GM18858 (cell line): ENCODE data around the gene TLK1.
"Not testable (repeated sequence)": the region's sequence is repeated elsewhere in the genome, so short reads cannot be mapped to it uniquely, and the experiment has no call there.

Experiments used
- ATAC-seq: cut with Tn5 transposase; IDR thresholded peaks from one replicate; pipeline ENCODE4 v1.9.1; 2021; ENCODE audit not compliant: unreplicated experiment

The TLK1 gene

DNA sequence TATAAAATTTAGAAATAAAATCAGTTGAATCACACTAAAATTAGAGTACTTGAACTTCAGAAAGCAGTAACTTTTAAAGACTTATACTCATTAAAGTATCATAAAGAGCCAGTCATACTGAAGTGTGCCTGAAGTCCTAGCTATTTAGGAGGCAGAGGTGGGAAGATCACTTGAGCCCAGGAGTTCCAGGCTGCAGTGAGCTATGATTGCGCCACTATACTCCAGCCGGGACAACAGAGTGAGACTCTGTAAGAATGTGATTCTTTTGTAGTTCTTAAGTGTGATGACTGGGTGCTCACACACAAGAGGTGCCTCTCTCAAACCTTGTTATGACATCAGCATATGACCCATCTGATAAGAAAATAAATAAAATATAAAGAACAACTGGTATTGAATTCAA is 14.6 kb downstream of the TLK1 start:
- no peak for ATAC-seq

DNA sequence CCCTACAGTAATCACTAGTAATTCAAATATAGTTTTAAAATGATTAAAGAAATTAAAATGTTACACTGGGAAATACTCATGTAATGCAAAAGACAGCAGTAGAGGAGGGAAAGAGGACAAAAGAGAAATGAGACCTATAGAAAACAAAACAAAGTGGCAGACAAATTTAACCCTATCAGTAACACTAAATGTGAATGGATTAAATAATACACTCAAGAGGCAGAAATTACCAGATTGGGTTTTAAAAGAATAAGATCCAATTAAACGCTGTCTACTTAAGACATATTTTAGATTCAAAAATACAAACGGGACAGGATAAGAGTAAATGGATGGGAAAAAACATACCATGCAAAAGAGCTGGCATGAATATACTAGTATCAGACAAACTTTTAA is 17.0 kb downstream of the TLK1 start:
- ATAC-seq = no peak

DNA sequence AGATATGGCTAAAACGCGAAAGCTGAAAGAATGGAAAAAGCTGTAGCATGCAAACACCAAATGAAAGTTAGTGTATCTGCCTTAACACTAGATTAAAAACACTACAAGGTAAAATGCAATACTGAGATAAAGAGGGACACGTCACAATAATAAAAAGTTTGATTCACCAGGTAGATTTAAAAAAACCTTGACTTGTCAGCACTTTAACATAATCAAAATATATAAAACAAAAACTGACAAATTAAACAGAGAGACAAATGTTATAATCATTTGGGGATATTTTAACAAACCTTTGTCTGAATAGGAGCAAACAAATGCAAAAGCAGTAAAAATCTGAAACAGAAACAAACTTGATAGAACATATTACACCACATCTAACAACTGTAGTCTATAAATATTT is 18.3 kb downstream of the TLK1 start:
- no peak for ATAC-seq

DNA sequence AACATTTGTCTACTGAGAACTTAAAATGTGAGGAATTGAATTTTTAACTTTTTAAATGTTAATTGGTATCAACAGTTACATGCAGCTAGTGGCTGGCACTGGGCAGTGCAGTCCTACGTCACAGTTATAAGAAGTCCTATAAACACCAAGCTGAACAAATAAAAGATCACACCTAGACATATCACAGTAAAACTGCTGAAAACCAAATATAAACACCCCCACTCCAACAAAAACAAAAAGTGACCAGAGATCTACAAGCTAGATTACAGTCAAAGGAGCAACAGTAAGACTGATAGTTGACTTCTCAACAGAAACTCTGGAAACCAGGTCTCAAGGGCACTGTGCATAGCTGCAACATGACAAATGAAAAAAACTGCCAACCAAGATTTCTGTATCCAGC is 19.4 kb downstream of the TLK1 start:
- ATAC-seq = no peak

DNA sequence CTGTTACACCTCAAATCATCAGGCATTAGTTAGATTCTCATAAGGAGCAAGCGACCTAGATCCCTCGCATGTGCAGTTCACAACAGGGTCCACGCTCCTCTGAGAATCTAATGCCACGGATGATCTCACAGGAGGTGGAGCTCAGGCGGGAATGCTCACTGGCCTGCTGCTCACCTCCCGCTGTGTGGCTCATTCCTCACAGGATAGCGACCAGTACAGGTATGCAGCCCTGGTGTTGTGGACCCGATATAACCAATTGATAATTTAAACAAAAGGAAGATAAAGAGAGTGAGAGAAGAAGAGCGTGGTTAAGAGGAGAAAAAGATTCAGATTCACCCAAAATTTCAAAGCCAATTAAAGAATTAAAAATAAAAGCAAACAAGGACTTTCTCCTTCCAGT is 20.8 kb downstream of the TLK1 start:
- no peak for ATAC-seq

DNA sequence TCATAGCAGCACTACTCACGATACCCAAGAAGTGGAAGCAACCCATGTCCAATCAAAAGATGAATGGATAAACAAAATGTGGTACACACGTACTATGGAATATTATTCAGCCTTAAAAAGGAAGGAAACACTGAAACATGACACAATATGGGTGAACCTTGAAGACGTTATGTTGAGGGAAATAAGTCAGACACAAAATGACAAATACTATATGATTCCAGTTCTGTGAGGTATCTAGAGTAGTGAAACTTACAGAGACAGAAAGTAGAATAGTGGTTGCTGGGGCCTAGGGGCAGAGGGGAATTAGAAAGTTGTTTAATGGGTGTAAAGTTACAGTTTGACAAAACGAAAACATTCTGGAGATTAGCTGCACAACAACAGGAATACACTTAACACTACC is 24.7 kb downstream of the TLK1 start:
- peak; percentile 83 for ATAC-seq

DNA sequence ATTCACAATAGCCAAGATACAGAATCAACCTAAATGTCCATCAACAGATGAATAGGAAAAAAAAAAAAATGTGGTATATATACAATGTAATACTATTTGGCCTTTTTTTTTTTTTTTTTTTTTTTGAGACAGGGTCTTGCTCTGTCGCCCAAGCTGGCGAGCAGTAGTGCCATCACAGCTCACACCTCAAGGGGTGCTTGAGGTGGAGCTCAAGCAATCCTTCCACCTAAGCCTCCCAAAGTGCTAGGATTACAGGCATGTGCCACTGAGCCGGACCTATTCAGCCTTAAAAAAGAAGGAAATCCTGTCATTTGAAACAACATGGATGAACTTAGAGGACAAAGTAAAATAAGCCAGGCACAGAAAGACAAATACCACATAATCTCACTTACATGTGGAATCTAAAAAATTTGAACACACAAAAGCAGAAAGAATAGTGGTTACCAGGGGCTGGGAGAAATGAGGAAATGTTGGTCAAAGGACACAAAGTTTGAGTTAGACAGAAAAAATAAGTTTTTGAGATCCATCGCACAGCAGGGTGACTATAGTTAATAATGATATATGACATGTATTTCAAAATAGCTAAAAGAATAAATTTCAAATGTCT is 26.0 kb downstream of the TLK1 start:
- ATAC-seq = no peak

DNA sequence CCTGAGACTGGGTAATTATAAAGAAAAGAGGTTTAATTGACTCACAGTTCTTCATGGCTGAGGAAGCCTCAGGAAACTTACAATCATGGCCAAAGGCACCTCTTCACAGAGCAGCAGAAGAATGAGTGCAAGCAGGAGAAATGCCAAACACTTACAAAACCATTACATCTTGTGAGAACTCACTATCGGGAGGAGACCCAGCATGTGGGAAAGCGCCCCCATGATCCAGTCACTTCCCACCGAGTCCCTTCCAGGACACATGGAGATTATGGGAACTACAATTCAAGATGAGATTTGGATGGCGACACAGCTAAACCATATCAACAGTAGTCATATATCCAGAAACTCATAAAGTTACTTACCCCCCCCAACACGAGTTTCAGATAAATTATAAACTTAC is 28.6 kb downstream of the TLK1 start:
- ATAC-seq = no peak

DNA sequence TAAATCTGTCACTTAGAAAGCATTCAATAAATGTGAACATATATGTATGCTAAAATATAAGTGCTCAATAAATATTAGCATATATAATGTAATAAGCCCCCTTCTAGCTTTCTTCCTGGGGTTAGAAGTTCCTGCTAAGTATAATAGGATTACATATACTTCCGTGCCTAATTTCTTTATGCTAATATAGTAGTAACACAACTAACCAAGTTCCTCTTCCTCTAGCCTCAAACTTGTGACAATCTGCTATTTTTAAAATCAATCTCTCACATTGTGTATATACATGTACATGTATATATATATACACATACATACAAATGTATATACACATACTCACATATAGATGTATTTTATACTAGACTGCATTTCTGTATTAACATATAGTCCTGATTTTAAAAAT is 32.2 kb downstream of the TLK1 start:
- no peak for ATAC-seq

DNA sequence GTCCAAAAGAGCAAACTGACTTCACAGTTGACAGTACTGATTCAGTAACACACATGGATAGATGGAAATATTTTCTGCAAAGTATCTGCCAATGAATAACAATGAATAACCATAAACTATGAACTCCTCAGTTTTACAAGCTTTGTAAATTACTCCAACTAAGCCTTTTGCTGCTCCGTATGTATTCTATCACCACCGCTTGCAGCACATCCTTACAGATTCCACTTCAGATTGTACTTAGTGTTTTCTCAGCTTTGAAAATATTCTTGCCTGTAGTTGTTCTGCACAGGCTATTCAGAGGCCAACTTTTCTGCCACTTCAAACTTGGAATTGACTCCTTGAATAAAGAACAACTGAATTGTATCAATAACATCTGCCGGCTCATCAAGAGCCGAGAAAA is 36.2 kb downstream of the TLK1 start:
- ATAC-seq = no peak

DNA sequence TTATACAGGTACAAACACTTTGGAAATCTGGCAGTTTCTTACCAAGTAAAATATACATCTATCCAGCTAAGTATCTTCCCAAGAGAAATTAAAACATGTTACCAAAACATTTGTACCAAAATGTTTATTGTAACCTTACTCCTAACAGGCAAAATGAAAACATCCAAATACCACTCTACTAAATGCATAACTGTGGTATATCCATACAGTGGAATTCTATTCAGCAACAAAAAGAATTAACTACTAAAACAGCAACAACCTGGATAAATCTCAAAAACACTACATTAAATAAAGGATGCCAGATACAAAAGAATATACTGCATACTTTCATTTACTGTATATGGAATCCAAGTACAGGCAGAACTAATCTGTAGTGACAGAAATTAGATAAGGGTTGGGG is 51.1 kb downstream of the TLK1 start:
- no peak for ATAC-seq

DNA sequence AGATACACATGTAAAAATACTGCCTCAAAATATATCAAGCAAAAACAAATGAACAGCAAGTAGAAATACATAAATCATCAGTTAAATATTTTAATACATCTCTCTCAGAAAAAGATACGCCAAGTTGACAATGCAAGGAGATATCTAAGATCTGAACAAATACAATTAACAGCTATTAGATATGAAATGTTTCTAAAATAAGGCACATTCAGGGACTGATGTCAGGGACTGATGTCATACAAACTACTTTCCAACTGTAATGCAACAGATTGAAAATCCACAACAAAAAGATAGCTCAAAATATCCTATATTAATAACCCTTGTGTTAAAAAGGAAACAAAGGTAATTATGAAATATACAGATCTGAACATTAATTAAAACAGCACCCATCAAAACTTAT is 51.7 kb downstream of the TLK1 start:
- no peak for ATAC-seq

DNA sequence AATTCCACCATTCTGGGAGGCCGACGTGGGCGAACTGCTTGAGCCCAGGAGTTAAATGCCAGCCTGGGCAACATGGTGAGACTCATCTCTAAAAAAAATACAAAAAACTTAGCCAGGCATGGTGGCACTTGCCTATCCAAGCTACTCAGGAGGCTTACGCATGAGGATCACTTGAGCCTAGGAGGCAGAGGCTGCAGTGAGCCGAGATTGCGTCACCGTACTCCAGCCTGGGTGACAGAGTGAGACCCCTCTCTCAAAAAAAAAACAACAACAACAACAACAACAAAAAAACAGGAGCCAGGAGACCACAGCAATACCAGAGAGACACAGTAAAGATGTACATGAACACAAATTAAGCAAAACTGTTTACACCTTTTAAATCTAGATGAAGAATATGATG is 52.9 kb downstream of the TLK1 start:
- no peak for ATAC-seq

DNA sequence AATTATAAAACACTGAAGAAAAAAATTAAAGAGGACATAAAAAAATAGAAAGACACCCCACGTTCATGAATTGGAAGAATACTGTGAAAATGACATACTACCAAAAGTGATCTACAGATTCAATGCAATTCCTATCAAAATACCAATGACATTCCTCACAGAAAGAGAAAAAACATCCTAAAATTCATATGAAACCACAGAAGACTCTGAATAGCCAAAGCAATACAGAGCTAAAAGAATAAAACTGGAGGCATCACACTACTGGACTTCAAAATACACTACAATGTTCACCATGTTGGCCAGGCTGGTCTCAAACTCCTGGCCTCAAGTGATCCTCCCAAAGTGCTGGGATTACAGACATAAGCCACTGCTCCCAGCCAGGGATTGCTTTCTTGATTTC is 56.3 kb downstream of the TLK1 start:
- ATAC-seq = no peak

DNA sequence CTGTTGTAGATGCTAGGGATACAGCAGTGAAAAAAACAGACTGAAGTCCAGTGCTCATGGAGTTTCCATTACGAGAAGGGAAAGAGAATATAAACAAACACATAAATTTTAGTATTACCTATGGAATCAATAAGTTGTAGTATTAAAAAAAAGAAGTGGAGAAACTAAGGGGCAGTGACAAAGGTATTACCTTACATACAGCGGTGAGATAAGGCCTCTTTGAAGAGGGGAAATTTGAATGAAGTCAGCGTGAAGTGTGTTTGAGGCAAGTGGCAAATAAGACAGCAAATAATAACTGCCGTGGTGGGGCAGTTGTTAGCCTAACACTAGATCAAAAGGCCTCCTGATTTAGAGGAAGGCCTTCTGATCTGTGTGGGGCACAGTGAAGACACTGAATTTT is 57.9 kb downstream of the TLK1 start:
- no peak for ATAC-seq

DNA sequence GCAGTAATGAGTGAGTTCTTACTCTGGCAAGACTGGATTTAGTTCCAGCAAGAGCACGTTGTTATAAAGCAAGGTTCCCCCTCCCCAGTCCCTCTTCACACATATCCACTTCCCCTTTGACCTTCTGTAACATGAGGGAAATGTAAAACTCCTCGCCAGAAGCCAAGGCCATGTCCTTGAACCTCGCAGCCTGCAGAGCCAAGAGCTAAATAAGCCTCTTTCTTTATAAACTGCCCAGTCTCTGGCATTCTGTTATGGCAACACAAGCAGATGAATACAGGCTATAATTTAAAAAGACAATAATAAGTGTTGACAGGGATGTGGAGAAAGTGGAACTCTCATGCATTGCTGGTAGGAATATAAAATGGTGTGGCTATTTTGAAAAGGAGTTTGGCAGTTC is 60.3 kb downstream of the TLK1 start:
- no peak for ATAC-seq

DNA sequence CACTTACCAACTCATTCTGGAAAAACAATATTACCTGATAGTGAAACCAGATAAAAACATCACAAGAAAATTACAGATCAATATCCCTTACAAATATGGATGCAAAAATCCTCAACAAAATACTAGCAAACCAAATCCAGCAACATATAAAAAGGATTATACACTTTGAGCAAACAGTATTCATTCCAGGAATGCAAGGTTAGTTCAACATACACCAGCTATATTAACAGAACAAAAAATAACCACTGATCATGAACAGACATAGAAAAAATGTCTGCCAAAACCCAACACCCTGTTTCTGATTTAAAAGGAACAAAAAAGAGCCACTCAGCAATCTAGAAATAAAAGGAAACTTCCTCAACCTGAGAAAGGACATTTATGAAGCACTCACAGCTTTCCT is 62.1 kb downstream of the TLK1 start:
- no peak for ATAC-seq

DNA sequence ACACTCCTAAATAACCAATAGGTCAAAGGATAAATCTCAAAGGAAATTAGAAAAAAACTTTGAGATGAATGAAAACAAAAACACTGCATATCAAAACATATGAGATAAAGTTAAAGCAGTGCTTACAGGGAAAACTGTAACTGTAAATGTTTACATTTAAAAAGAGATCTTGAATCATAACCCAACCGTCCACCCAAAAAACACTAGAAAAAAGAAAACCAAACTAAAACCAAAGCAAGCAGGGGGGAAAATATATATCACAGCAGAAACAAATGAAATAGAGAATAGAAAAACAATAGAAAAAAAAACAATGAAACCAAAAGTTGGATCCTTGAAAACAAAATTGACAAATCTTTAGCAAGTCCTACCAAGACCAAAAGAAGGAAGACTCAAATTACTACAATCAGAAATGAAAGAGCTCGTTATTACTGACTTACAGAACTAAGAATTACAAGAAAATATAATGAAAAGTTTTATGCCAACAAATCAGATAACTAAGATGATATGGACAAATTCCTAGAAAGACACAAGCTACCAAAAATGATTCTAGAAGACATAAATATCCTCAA is 65.6 kb downstream of the TLK1 start:
- ATAC-seq = no peak

DNA sequence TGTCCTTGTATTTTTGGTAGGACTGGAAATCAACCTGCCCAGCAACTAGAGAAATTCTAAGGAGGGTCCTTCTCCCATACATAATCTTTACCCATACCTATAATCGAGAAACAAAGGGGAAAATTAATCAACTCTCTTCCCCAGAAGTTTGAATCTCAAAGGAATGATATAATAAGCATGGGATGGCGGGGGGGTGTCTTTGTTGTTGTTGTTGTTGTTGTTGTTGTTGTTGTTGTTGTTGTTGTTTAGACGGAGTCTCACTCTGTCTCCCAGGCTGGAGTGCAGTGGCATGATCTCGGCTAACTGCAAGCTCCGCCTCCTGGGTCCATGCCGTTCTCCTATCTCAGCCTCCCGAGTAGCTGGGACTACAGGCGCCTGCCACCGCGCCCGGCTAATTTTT is 69.2 kb downstream of the TLK1 start:
- not testable (repeated sequence) for ATAC-seq

DNA sequence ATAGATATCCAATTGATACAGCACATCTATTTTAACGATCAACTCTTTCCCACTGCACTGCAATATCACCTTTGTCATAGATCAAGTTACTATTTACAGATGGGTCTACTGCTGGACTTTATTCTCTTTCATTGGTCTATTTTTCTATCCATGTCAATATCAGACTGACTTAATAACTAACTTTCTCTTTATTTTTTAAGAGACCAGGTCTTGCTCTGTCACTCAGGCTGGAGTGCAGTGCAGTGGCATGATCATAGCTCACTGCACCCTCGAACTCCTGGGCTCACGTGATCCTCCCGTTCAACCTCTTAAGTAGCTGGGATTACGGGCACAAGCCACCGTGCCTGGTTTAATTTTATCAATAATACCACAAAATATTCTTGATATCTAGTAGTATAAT is 71.2 kb downstream of the TLK1 start:
- no peak for ATAC-seq

DNA sequence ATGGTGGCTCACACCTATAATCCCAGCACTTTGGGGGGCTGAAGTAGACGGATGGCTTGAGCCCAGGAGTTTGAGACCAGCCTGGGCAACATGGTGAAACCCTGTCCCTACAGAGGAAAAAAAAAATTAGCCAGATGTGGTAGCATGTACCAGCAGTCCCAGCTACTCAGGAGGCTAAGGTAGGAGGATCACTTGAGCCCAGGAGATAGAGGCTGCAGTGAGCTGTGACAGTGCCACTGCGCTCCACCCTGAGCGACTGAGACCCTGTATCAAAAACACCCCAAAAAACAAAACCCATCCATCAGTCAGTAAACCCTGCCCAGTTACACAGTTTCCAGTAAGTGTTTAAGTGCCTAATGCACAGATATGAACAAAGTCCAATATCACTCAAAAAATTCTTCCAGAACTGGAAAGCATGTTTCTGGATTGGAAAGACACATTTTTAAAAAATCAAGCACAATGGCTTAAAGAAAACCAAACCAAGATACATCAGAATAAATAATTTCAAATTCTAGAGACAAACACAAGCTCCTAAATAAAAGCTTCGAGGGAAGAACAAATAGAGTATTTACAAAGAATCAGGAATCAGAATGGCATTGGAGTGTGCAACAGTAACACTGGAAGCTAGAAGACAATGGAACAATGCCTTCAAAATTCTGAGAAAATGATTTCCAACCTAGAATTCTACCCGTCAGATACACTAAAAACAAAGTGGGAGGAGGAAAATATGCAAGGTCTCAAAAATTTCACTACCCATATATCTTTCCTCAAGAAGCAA is 72.4 kb downstream of the TLK1 start:
- no peak for ATAC-seq

DNA sequence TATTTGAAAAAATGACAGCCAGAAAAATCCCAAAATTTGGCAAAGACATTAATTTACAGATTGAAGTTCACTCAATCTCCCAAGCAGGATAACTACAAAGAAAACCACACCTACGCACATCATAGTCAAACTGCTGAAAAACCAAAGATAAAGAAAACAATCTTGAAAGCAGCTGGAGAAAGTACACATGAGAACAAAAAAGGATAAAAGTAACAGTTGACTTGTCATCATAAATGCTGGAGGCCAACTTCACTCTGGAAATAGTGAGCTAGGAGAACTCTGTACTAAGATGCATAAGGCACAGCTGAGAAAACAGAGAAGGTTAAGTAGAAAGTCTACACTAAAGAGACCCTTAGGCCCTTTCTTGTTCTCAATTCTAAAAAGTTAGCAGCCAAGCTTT is 73.1 kb downstream of the TLK1 start:
- no peak for ATAC-seq
